Measurements from ENCODE around the gene PBX4.

Gene PBX4

DNA sequence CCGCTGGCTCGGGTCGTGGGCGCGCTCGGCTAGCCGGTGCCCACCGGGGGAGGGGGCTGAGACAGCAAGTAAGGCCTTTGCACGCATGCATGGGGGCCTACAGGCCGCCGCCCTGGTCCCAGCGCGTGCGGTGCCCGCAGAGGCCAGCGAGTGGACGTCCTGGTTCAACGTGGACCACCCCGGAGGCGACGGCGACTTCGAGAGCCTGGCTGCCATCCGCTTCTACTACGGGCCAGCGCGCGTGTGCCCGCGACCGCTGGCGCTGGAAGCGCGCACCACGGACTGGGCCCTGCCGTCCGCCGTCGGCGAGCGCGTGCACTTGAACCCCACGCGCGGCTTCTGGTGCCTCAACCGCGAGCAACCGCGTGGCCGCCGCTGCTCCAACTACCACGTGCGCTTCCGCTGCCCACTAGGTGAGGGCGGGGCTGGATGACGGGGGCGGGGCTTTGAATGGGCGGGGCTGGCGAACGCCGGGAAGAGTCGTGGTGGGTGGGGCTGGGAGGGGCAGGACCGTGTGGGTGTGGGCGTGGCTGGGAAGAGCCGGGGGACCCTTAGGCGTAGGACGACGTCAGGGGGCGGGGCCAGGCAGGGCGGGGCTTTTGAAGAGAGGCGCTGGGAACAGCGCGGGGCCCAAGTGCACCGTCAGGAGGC lies 78.3 kb downstream of the PBX4 start:
- DNase-seq (ENCODE audit: low read depth in 2 of 2), result peak; percentile 61 to 68

DNA sequence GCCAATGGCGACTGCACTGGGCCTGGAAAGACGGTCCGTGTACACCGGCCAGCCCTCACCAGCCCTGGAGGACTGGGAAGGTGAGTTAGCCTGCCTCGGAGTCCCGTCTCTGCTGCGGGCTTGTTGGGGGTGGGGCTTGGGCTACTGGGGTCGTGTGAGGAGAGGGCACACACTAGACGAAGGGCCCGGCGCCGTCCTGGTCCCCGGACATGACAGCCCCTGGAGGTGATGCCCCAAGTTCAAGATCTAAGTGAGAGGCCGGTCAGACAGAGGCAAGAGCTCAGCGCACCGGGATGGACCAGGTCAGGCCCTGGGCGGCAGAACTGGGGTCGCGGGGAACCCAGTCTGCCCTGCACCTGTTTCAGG lies 78.8 kb downstream of the PBX4 start:
- DNase-seq (ENCODE audit: low read depth in 2 of 2), result no peak

DNA sequence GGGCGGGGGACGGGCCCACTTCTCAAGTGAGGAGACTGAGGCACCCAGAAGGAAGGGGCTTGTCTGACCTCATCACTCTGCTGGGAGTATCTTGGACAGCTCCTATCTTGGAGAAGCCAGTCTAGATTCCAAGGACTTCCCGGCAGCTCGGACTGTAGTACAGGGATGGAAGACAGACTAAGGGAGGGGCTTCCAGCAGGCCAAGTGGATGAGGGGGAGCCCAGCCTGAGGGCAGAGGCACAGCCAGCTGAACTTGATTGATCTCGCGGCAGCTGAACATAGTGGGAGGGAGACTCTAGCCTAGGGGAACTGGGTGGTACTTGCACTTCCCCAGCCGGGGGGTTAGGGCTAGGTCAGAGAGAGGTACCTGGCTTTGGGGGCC lies 79.7 kb downstream of the PBX4 start:
- no peak for DNase-seq (ENCODE audit: low read depth in 2 of 2)

- DNase-seq (ENCODE audit: low read depth in 2 of 2), result peak in 1 of 2 donors; percentile 42
Measured at GRCh38 chr19:19538061-19538784, 80.3 kb downstream of the PBX4 start, which contains the start of gene CILP2. Gene CILP2 (plus strand): TSS chr19:19538265. CDS start chr19:19538350, 85 bp downstream.

DNA sequence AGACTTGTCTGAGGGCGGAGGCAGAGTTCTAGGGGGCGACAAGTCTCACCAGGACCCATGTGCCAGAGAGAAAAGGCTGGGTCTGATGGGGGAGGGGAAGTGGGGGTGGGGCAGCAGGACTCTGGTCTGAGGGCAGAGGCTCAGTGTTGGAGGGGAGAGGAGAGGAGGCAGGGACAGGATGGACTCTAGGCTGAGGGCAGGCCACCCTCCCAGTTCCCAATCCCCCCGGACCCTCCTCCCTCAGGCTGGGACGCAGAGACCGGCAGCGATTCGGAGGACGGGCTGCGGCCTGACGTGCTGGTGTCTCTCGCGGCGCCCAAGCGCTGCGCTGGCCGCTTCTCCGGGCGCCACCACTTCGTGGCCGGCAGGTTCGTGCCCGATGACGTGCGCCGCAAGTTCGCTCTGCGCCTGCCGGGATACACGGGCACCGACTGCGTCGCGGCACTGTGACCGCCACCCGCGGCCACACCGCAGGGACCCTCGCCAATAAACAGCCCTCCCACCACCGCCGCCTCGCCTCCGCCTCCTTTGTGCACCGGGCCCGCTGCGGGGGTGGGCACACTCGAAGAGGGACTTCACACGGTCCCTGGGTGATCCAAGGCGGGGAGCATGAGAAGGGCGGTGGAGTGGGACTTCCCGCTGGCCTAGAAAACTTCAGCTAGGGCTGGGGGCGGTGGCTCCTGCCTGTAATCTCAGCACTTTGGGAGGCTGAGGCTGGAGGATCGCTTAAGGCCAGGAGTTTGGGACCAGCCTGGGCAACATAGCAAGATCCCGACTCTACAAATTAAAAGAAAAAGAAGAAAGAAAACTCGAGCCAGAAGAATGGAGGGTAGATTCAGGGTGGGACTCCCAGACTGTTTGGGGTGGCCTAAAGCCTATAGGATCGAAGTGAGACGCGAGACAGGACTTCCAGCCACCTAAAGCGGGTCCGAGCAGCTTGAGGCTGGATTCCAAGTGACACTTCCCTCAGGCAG lies 81.1 kb downstream of the PBX4 start:
- no peak for DNase-seq (ENCODE audit: low read depth in 2 of 2)

DNA sequence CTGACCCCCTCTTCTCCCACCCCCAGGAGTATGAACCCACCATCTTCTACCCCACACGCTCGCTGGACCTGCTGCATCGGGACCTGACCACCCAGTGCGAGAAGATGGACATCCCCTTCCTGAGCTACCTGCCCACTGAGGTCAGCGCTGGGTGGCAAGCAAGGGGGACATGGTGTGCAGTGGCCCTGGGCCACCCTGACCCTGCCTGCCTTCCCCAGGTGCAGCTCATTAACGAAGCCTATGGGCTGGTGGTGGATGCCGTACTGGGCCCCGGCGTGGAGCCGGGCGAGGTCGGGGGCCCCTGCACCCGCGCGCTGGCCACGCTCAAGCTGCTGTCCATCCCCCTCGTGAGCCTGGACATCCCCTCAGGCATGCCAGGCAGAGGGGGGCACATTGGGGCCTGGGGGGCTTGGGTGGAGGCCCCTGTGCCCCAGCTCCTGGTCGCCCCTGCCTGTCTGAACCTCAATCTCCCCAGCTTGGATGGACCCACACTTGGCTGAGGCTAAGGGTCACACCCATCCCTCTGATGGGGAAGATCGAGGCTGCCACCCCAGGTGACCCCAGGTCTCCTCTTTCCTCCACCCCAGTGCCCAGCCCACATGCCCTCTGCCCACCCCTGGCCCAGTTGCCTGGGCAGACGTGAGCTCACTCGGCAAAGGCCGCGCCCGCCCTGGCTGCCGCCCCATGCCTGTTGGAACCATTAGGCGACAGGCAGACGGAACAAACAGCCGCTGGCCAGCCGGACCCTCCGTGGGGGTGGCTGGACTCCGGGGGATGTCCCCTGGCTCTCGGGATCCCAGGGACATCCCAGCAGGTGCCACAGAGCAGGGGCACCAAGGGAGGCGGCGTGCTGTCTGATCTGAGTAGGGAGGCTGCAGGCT lies 82.9 kb downstream of the PBX4 start:
- no peak for DNase-seq (ENCODE audit: low read depth in 2 of 2)

DNA sequence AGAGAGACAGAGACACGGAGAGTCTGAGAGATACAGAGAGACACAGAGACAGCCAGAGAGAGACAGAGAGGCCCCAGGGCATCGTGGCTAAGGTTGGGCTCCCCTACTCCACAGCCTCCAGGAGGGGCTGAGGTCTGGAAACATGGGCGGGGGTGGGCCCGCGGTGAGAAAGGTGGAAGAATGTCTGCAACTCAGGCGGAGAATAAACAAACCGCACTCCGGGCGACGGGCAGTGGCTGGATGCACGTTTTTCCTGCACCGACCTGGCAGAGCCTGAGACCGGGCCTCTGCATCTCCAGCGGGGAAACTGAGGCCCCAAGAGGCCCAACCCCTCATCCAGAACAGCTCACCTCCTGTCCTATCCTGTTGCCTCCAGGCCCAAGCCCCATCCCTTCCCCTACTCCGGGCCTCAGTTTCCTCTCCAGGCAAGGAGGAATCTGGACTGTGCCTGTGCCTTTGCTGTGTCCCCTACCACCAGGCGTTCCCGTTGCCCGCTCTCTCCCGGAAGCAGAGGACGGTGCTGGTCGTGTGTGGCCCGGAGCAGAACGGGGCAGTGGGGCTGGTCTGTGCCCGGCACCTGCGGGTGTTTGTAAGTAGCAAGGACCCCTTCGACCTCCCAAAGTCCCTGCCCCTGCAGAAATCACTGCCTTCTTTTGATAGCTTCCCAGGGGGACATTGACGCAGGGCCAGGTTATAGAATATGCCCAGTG lies 83.8 kb downstream of the PBX4 start:
- no peak for DNase-seq (ENCODE audit: low read depth in 2 of 2)

- no peak for DNase-seq (ENCODE audit: low read depth in 2 of 2)
Measured at GRCh38 chr19:19533841-19534240, 84.6 kb downstream of the PBX4 start.

GRCh38 chr19:19532806-19533701 lies 85.4 kb downstream of the PBX4 start:
- DNase-seq (ENCODE audit: low read depth in 2 of 2), result no peak

- peak; percentile 88 to 90 for DNase-seq (ENCODE audit: low read depth in 2 of 2)
Measured at GRCh38 chr19:19531951-19532805, 86.3 kb downstream of the PBX4 start.

GRCh38 chr19:19530889-19531288 lies 87.6 kb downstream of the PBX4 start:
- no peak for DNase-seq (ENCODE audit: low read depth in 2 of 2)

- DNase-seq (ENCODE audit: low read depth in 2 of 2), result no peak
Measured at GRCh38 chr19:19530423-19530804, 88.1 kb downstream of the PBX4 start.

DNA sequence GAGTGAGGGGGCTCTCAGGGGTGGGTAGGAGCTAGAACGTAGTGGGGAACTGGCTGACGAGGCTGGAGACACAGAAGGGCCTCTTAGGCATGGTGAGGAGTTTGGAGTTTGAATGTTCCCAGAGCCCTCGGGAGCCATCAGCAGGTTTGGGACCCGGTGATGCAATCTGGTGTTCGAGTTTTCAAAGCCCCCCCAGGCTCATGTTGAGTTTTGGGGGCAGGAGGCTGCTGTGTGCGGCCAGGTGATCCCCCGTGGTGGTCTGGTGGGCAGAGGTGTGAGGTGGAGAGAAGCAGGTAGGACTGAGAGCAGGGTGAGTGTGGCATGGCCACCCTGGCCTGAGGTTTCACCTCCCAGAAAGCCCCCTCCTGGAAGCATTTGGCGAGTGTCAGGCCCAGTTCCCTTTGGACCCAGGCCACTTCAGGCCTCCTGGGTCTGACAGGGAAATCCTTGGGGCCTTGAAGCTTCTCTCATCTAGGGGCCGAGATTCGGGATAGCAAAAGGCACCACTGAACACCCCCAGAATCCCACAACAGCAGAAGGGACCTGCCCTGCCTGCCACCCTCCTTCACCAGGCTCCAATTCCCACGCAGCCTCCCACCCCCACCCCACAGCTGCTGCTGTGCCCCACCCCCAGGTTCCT lies 88.6 kb downstream of the PBX4 start:
- DNase-seq (ENCODE audit: low read depth in 2 of 2), result no peak

DNA sequence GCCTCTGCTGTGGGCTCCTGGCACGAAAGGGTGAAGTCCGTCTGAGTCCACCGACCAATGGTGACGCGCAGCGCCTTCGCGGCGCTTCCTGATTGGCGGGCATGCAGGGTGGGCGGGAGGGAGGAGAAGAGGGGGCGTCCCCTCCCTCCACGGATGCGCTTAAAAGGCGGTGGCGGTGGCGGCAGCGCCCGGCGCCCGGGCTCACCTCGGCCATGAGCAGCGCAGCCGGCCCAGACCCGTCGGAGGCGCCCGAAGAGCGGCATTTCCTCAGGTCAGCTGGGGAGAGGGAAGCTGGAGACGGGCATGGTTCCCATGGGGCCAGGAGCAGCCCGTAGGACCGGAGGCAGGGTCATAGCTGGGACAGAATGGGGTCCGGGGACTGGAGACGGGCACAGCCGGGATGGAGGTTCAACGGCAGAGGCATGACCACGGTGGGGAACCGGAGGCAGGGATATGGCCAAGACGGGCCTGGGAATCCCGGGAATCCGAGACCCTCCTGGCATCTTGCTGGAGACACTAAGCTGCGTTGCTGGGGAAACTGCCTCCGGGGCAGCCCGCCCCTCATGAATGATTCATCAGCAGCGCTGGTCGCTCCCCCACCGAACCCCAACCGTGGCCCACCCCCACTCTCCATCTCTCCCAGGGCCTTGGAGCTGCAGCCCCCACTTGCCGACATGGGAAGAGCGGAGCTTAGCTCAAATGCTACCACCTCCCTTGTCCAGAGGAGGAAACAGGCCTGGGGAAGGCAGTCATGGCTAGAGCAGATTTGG lies 89.6 kb downstream of the PBX4 start, which contains the start of gene YJEFN3:
TSS of gene YJEFN3 (plus strand) at position 191 of the 770 bp plus-strand sequence. CDS start at position 213, 22 bp downstream.
- no peak for DNase-seq (ENCODE audit: low read depth in 2 of 2)

DNA sequence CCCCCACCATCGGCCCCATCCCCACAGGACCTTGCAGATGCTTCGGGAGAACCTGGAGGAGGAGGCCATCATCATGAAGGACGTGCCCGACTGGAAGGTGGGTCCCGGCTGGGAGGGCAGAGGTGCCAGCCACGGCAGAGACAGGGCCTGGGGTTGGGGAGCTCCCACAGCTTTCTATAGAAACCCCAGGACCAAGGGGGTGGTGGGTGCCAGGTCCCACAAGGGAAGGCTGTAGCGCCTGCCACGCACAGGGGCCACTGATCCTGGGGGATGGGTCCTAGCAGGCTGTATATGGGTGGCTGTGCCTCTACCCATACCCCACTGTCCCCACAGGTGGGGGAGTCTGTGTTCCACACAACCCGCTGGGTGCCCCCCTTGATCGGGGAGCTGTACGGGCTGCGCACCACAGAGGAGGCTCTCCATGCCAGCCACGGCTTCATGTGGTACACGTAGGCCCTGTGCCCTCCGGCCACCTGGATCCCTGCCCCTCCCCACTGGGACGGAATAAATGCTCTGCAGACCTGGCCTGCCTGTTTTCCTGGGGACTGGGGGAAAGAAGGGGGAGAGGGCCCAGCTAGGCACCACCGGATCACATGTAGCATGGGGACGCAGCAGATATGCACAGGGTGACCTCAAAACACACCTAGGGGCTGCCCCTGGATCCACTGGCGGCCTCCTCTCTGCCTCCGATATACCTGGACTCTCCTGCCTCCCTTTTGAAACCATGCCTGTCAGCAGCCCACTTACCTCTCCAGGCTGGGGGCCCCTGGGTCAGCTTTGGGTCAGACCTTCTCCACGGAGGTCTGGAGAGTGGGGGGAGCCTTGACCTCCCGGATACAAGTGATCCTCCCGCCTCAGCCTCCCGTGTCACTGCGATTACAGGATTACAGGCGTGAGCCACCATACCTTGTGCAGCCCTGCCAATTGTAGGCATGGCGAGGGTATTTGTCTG lies 90.5 kb downstream of the PBX4 start:
- no peak for DNase-seq (ENCODE audit: low read depth in 2 of 2)

DNA sequence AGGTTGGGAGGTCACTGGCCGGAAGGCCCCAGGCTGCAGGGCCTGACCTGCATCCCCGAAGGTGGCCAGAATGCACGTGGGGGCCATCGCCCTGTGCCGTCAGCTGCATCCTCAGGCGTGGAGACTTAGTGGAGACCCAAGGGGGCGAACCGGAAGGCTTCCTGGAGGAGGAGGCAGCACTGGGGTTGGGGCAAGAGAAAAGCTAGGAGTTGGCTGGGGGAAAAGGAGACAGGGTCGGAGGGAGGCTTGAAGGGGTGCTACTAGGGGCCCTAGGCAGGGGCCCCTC lies 91.2 kb downstream of the PBX4 start:
- DNase-seq (ENCODE audit: low read depth in 2 of 2), result no peak

Measured in stimulated activated CD4-positive, alpha-beta T cell treated with anti-CD3 and anti-CD28 coated beads, Interleukin-1b, Interleukin-23, amount 100 ng/mL, for 4 hours (primary cell).